Fibroblast of pulmonary artery (primary cell): ENCODE results near the gene NAMPT.
"Not testable (repeated sequence)": the region's sequence is repeated elsewhere in the genome, so short reads cannot be mapped to it uniquely, and the experiment has no call there.

Source experiments
- DNase-seq: peaks from one replicate; pipeline ENCODE4 v3.0.0-alpha.2; 2010; ENCODE audit warnings: low read depth
- H3K4me3 ChIP-seq: replicated peaks from 2 replicates; pipeline ENCODE4 v1.5.1; 2011; ENCODE audit warnings: low read depth, mild to moderate bottlenecking, control low read depth, low read length, moderate library complexity
- CTCF ChIP-seq: IDR thresholded peaks from 2 replicates; pipeline ENCODE4 v1.5.1; 2011; ENCODE audit warnings: mild to moderate bottlenecking, control low read depth, low read length, inconsistent platforms; ENCODE audit errors: missing control alignments

NAMPT gene

DNA sequence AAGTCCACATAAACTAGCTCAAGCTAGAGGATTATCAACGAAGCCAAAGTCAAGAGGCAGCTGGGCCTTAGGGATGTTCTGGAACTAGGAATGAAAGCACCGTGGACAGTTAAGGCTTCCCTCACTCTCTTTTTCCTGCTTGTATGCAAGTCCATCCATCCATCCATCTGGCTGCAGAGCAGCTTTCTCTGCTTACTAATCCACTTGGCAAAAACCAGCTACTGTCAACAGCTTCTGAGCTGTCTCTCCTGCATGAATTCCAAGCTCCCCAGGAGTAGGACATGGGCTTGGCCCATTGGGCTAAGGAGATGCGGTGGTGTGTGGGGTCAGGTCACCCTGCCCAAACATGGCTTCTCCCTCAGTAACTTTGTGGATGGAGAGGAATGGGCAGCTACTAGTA lies 66.2 kb downstream of the NAMPT start:
- no peak overlapping the region for H3K4me3 ChIP-seq
- peak; percentile 49 for DNase-seq
- no peak for TF ChIP-seq CTCF

DNA sequence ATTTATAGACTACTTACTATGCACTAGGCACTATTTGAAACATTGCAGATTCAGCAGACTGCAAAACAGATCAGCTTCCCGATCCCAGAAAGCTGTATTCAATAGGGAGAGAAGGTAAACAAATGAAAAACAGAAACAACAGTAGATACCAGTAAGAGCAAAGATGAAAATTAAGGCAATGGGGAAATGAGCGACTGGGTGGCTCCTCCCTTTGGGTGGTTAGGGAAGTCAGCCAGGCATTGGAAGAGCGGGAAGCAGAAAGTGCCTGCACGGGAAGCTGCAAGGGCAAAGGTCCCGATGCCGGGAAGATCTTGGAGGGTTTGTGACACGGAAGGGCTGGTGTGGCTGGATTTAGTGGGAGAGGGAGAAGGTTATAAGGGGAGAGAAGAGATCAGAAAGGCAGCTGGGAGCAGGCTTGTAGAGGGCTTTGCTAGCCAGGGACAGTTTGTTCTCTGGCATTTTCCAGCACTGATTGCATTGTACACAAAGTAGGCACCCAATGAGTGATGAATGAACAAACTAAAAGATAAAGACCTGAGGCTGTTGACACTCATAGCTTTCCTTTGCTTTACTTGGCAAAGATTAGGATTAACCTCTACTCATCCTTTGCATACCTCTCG lies 67.8 kb downstream of the NAMPT start:
- no peak overlapping the region for H3K4me3 ChIP-seq
- TF ChIP-seq CTCF, result no peak
- peak; percentile 97 for DNase-seq

DNA sequence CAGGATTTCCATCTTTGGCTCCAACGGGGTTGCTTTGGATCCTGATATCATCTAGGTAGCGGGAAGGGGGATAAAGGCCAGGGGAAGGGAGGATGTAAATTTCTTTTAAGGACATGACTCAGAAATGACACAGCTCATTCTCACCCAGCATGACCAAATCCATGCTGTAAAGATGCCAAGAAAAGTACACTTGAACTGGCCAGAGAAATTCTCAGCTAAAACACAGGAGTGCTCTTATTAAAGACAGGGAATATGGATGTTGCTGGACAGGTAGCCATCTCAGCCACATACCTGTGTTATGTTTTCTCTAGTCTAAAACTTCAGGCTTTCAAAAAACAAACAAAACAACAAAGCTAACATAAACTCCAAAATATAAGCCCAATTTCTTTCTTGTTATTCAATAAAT lies 68.3 kb downstream of the NAMPT start:
- no peak for TF ChIP-seq CTCF

GRCh38 chr7:106215868-106216516 lies 68.8 kb downstream of the NAMPT start:
- TF ChIP-seq CTCF, result no peak
- DNase-seq, result no peak
- H3K4me3 ChIP-seq, result no peak overlapping the region

More for the DNA sequence above, 68.3 kb downstream of the NAMPT start:
- DNase-seq, result peak; percentile 99
- no peak overlapping the region for H3K4me3 ChIP-seq

DNA sequence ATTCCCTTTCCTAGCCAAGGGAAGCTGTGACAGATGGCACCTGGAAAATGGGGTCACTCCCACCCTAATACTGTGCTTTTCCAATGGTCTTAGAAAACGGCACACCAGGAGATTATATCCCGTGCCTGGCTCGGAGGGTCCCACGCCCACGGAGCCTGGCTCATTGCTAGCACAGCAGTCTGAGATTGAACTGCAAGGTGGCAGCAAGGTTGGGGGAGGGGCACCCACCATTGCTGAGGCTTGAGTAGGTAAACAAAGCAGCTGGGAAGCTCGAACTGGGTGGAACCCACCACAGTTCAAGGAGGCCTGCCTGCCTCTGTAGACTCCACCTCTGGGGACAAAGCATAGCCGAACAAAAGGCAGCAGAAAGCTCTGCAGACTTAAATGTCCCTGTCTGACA lies 75.8 kb downstream of the NAMPT start:
- H3K4me3 ChIP-seq, DNase-seq: not testable (repeated sequence)

DNA sequence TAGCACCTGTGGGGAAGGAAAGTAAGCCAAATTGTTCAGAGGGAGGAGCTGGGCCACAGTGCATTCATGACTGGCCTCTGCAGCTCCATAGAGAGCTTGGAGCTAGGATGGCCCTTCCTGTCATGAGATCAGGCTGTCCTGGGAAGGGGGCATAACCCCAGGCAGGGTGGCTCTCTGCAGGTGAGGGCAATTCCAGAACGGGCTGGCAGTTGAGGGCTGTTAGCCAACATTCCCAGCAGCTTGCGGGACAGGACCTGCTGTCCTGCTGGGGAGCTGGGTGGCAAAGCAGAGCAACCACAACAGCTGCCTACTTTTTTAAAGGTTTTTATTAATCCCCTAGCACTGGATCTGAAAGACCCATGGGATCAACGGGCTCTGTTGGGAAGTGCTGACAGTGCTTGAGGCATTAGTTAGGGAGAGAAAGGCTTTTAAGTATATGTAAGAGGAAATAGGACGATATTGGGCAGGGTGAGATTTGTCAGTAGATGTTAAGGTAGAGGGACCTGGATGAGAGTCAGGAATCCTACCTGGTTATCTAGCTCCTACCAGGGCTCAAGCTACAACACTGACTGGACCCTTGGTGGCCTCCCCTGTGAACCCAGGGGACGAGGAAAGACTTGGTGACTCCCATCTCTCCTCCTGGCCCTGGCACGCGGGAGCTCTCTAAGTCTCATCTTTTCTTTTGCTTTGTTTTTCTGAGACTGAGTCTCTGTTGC lies 77.8 kb downstream of the NAMPT start:
- no peak overlapping the region for H3K4me3 ChIP-seq
- DNase-seq, result no peak
- TF ChIP-seq CTCF, result no peak

- TF ChIP-seq CTCF, result no peak
- DNase-seq, result peak; percentile 53
These were observed 79.1 kb downstream of the NAMPT start for GRCh38 chr7:106205621-106206222.

More at GRCh38 chr7:106205621-106206222, 79.1 kb downstream of the NAMPT start:
- H3K4me3 ChIP-seq, result no peak overlapping the region
